Testis (tissue), 3 donors: Measurements from ENCODE around the gene DMRTA2. TPM values are rescaled to one million over a fixed set of nuclear protein-coding genes. Genes with fewer than 3 reads are reported as not detected.

Experiments used
- DNase-seq: peaks from one replicate; pipeline ENCODE4 v3.0.0-alpha.2; 2019
- H3K27ac ChIP-seq, 2 donors: fragments of 200-600 bp; sonication (generic); one replicate each; pipeline ENCODE4 v1.5.1; 2019
- H3K27me3 ChIP-seq: fragments of 200-600 bp; sonication (generic); one replicate; pipeline ENCODE4 v1.5.1; 2019
- H3K36me3 ChIP-seq: fragments of 200-600 bp; sonication (generic); one replicate; pipeline ENCODE4 v1.5.1; 2017; ENCODE audit warnings: low read depth; ENCODE audit errors: missing control alignments
- H3K4me1 ChIP-seq: fragments of 200-600 bp; sonication (generic); one replicate; pipeline ENCODE4 v1.5.1; 2019
- H3K4me3 ChIP-seq, 2 donors: fragments of 200-600 bp; sonication (generic); one replicate each; pipeline ENCODE4 v1.5.1; 2017 to 2019
- H3K9me3 ChIP-seq: fragments of 200-600 bp; sonication (generic); one replicate; pipeline ENCODE4 v1.5.1; 2017
- POLR2A ChIP-seq: fragments of 450-650 bp; IDR thresholded peaks from one replicate; pipeline ENCODE4 v1.6.1; 2017; ENCODE audit warnings: antibody characterized with exemption, mild to moderate bottlenecking, moderate library complexity
- WGBS, 2 donors: methylation state at CpG; one replicate each; pipeline ENCODE4 v1.1.5; 2018; 5-methylcytosine and 5-hydroxymethylcytosine counted together
- intact Hi-C: fragments of 100-400 bp; cut with DNase I; formaldehyde crosslinking; loops from one replicate; pipeline ENCODE4 v1.15.1; 2023; ENCODE audit warnings: low total_unique reads
- polyA plus RNA-seq: library from polyadenylated mRNA; stranded (reverse); fragments of 350-450 nt; fragmentation: Illumina TruSeq; extraction: RNeasy Lipid Tissue Mini Kit (QIAGEN cat#74804); gene quantifications from one replicate; pipeline ENCODE4 v1.2.3, GENCODE V29; 2014; ENCODE audit warnings: low read depth, low replicate concordance; ENCODE audit not compliant: insufficient read depth
- total RNA-seq, 2 donors: library from RNA; depleted of rRNA; stranded (reverse); fragments of >200 nt; gene quantifications; one replicate each; pipeline ENCODE4 v1.2.3, GENCODE V29; 2016
- TF ChIP-seq, protein P1 (sequence below), 3 experiments: fragments of 450-650 bp in 2 of 3; fragments of 200-600 bp in 1 of 3; sonication (generic) in 1 of 3; IDR thresholded peaks; one replicate each; pipeline ENCODE4 v1.5.1; 2016 to 2019; ENCODE audit warnings: antibody characterized with exemption in 3 of 3, mild to moderate bottlenecking in 2 of 3, moderate library complexity in 1 of 3

Gene DMRTA2
- total and polyA plus RNA-seq, 3 donors from 2014 or later = 1.2 to 5.1 (median 3.5) TPM

DNA sequence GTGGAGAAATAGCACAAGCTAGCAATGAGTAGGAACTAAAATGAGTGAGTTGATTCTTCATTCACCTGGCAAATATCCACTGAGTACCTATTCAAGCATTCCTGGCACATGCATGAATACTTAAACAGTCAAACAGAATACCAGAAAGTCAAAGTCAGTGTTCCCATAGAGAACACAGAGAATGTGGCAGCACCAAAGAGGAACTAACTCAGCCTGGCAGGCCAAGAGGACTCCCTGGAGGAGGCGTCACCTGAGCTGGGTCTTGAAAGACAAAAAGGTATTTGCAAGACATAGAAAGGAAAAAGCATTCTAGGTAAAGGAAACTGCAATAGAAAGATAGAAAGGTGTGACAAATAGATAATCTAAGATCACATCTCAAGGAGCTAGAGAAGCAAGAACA is 49.7 kb downstream of the DMRTA2 start:
- no peak for DNase-seq
- WGBS, 2 donors = 65 to 77% methylated on average over 1 of the region's 1 CpG
- Histone ChIP-seq H3K9me3 (no peaks in the 10 kb centered on the region), H3K27ac (no peak overlapping the region), H3K36me3 (no peaks in the 10 kb centered on the region), H3K4me3 (no peak overlapping the region), H3K4me1 (no peaks in the 10 kb centered on the region), H3K27me3 (no peaks in the 10 kb centered on the region)
- TF ChIP-seq, protein P1, sequence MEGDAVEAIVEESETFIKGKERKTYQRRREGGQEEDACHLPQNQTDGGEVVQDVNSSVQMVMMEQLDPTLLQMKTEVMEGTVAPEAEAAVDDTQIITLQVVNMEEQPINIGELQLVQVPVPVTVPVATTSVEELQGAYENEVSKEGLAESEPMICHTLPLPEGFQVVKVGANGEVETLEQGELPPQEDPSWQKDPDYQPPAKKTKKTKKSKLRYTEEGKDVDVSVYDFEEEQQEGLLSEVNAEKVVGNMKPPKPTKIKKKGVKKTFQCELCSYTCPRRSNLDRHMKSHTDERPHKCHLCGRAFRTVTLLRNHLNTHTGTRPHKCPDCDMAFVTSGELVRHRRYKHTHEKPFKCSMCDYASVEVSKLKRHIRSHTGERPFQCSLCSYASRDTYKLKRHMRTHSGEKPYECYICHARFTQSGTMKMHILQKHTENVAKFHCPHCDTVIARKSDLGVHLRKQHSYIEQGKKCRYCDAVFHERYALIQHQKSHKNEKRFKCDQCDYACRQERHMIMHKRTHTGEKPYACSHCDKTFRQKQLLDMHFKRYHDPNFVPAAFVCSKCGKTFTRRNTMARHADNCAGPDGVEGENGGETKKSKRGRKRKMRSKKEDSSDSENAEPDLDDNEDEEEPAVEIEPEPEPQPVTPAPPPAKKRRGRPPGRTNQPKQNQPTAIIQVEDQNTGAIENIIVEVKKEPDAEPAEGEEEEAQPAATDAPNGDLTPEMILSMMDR (IDR thresholded peaks at IDR 0.05) = no peak
- no peak for TF ChIP-seq POLR2A
- intact Hi-C loops = no loop called here

DNA sequence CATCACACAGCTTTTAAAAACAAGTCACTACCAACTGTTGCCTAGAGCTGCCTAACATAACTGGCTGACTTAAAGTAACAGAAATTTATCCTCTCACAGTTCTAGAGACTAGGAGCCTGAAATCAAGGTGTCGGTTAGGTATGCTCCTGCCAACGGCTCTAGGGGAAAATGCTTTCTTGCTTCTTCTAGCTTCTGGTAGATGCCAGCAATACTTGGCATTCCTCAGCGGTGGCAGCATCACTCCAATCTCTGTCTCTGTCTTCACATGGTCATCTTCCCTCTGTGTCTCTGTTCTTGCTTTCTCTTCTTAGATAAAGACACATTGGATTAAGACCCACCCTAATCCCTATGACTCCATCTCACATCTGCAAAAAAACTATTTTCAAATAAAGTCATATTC is 51.5 kb downstream of the DMRTA2 start:
- no peaks in the 10 kb centered on the region for H3K9me3 ChIP-seq
- H3K4me3 ChIP-seq = no peak overlapping the region
- H3K4me1 ChIP-seq = no peaks in the 10 kb centered on the region
- WGBS, 2 donors = 67% methylated on average over 3 of the region's 3 CpGs
- no peaks in the 10 kb centered on the region for H3K27me3 ChIP-seq
- H3K27ac ChIP-seq = no peak overlapping the region
- DNase-seq = no peak
- H3K36me3 ChIP-seq = no peaks in the 10 kb centered on the region
- no peak for TF ChIP-seq POLR2A
- TF ChIP-seq, protein P1 (IDR thresholded peaks at IDR 0.05) = no peak
- intact Hi-C loops = no loop called here

DNA sequence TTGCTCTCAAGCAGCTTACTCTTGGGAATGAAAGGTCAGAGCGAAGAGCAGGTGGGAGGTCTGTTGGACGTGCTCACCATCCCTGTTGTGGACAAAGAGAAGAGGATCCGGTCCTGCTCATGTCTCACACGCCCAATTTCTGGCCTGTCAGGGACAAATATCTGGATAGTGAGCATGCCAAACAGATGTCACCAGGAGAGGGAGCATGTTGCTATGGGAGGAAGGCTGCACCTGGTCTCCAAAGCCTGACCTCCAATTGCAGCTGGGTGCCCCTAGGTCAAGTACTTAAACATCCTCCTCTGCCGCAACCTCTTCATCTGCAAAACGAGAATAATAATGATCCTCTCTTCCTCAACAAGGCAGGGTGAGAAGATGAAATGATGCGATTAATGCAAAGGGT is 53.4 kb downstream of the DMRTA2 start:
- intact Hi-C loops = no loop called here
- Histone ChIP-seq H3K4me3 (no peak overlapping the region), H3K4me1 (no peaks in the 10 kb centered on the region), H3K9me3 (no peaks in the 10 kb centered on the region), H3K27ac (no peak overlapping the region), H3K27me3 (no peaks in the 10 kb centered on the region), H3K36me3 (no peaks in the 10 kb centered on the region)
- TF ChIP-seq, protein P1 (IDR thresholded peaks at IDR 0.05) = no peak
- no peak for TF ChIP-seq POLR2A
- 79 to 83% methylated on average over 6 to 7 of the region's 7 CpGs for WGBS, 2 donors
- DNase-seq = no peak

DNA sequence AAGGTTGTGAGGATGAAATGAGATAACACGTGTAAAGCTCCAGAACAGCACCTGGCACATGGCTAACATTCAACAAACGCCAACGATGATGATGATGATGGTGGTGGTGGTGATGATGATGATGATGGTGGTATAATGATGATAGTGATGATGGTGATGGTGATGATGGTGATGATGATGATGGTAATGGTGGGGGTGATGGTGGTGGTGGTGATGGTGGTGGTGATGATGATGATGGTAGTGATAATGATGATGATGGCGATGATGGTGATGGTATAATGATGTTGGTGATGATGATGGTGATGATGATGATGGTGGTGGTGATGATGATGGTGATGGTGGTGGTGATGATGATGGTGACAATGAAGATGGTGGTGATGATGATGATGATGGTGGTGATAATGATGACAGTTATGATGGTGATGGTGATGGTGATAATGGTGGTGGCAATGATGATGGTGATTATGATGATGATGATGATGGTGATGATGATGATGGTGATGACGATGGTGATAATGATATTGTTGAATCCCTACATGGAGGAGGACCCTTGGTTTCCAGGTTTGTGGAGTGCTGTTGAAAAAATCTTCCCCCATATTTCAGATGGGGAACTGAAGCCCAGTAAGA is 54.1 kb downstream of the DMRTA2 start:
- intact Hi-C loops = no loop called here
- Histone ChIP-seq H3K27ac (no peak overlapping the region), H3K36me3 (no peaks in the 10 kb centered on the region), H3K4me1 (no peaks in the 10 kb centered on the region), H3K4me3 (no peak overlapping the region), H3K9me3 (no peaks in the 10 kb centered on the region), H3K27me3 (no peaks in the 10 kb centered on the region)
- no peak for DNase-seq
- WGBS, 2 donors = 49 to 76% methylated on average over 5 of the region's 5 CpGs
- TF ChIP-seq, protein P1 (IDR thresholded peaks at IDR 0.05) = no peak
- TF ChIP-seq POLR2A = no peak
